HG03135 (cell line): ENCODE results near the gene UBN1.

Experiments used
- ATAC-seq: cut with Tn5 transposase; IDR thresholded peaks from one replicate; pipeline ENCODE4 v1.9.1; 2021; ENCODE audit warnings: mild to moderate bottlenecking, moderate library complexity; ENCODE audit not compliant: unreplicated experiment

The UBN1 gene

GRCh38 chr16:4904108-4904941 lies 57.0 kb downstream of the UBN1 start:
- ATAC-seq: no peak

- ATAC-seq: no peak
Measured at GRCh38 chr16:4904942-4905615, 57.8 kb downstream of the UBN1 start.

- no peak for ATAC-seq
Measured at GRCh38 chr16:4908854-4909401, 61.6 kb downstream of the UBN1 start.

- ATAC-seq: no peak
Measured at GRCh38 chr16:4909825-4910224, 62.5 kb downstream of the UBN1 start.

GRCh38 chr16:4910828-4911227 lies 63.5 kb downstream of the UBN1 start:
- no peak for ATAC-seq

GRCh38 chr16:4911970-4912386 lies 64.7 kb downstream of the UBN1 start:
- no peak for ATAC-seq

GRCh38 chr16:4913130-4913773 lies 66.0 kb downstream of the UBN1 start:
- ATAC-seq: no peak

- no peak for ATAC-seq
Measured at GRCh38 chr16:4913774-4914525, 66.7 kb downstream of the UBN1 start.

GRCh38 chr16:4914528-4915225 lies 67.4 kb downstream of the UBN1 start:
- no peak for ATAC-seq

- ATAC-seq: no peak
Measured at GRCh38 chr16:4915226-4915761, 68.0 kb downstream of the UBN1 start.

GRCh38 chr16:4917117-4917516 lies 69.8 kb downstream of the UBN1 start:
- ATAC-seq: no peak

- no peak for ATAC-seq
Measured at GRCh38 chr16:4918781-4919251, 71.5 kb downstream of the UBN1 start.

GRCh38 chr16:4920826-4921225 lies 73.5 kb downstream of the UBN1 start:
- ATAC-seq: no peak

GRCh38 chr16:4922721-4923342 lies 75.6 kb downstream of the UBN1 start:
- ATAC-seq: no peak

- ATAC-seq: no peak
Measured at GRCh38 chr16:4923853-4924252, 76.6 kb downstream of the UBN1 start.

- no peak for ATAC-seq
Measured at GRCh38 chr16:4924593-4925292, 77.5 kb downstream of the UBN1 start.

GRCh38 chr16:4925293-4925607 lies 78.0 kb downstream of the UBN1 start:
- no peak for ATAC-seq

- no peak for ATAC-seq
Measured at GRCh38 chr16:4925791-4926190, 78.5 kb downstream of the UBN1 start.

GRCh38 chr16:4926928-4927327 lies 79.6 kb downstream of the UBN1 start:
- ATAC-seq: no peak
